ENCODE measurements around the gene MTHFR.

Gene MTHFR

GRCh38 chr1:11778844-11779623 is 26.7 kb downstream of the MTHFR start:
- Histone ChIP-seq H3K4me3 (replicated peaks; ENCODE audit: insufficient read depth, low read length) (no peak overlapping the region), H3K27me3 (ENCODE audit: insufficient read depth, poor library complexity, severe bottlenecking) (no peaks in the 10 kb centered on the region), H3K27ac (replicated peaks) (no peak overlapping the region)
- no peak for DNase-seq (ENCODE audit: low read depth in 1 of 2, low spot score in 1 of 2)
- TF ChIP-seq, protein P1, sequence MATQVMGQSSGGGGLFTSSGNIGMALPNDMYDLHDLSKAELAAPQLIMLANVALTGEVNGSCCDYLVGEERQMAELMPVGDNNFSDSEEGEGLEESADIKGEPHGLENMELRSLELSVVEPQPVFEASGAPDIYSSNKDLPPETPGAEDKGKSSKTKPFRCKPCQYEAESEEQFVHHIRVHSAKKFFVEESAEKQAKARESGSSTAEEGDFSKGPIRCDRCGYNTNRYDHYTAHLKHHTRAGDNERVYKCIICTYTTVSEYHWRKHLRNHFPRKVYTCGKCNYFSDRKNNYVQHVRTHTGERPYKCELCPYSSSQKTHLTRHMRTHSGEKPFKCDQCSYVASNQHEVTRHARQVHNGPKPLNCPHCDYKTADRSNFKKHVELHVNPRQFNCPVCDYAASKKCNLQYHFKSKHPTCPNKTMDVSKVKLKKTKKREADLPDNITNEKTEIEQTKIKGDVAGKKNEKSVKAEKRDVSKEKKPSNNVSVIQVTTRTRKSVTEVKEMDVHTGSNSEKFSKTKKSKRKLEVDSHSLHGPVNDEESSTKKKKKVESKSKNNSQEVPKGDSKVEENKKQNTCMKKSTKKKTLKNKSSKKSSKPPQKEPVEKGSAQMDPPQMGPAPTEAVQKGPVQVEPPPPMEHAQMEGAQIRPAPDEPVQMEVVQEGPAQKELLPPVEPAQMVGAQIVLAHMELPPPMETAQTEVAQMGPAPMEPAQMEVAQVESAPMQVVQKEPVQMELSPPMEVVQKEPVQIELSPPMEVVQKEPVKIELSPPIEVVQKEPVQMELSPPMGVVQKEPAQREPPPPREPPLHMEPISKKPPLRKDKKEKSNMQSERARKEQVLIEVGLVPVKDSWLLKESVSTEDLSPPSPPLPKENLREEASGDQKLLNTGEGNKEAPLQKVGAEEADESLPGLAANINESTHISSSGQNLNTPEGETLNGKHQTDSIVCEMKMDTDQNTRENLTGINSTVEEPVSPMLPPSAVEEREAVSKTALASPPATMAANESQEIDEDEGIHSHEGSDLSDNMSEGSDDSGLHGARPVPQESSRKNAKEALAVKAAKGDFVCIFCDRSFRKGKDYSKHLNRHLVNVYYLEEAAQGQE (IDR thresholded peaks at IDR 0.05; ENCODE audit: insufficient replicate concordance, low read depth), result no peak
- TF ChIP-seq GABPA (IDR thresholded peaks at IDR 0.05; ENCODE audit: low read depth) (no peak), POLR2AphosphoS5 (IDR thresholded peaks at IDR 0.05; ENCODE audit: low read depth) (no peak), SPI1 (IDR thresholded peaks at IDR 0.05; ENCODE audit: borderline replicate concordance, low read depth) (no peak)
- TF ChIP-seq, protein P2, sequence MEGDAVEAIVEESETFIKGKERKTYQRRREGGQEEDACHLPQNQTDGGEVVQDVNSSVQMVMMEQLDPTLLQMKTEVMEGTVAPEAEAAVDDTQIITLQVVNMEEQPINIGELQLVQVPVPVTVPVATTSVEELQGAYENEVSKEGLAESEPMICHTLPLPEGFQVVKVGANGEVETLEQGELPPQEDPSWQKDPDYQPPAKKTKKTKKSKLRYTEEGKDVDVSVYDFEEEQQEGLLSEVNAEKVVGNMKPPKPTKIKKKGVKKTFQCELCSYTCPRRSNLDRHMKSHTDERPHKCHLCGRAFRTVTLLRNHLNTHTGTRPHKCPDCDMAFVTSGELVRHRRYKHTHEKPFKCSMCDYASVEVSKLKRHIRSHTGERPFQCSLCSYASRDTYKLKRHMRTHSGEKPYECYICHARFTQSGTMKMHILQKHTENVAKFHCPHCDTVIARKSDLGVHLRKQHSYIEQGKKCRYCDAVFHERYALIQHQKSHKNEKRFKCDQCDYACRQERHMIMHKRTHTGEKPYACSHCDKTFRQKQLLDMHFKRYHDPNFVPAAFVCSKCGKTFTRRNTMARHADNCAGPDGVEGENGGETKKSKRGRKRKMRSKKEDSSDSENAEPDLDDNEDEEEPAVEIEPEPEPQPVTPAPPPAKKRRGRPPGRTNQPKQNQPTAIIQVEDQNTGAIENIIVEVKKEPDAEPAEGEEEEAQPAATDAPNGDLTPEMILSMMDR (IDR thresholded peaks at IDR 0.05; ENCODE audit: insufficient read depth, low read length), result no peak

DNA sequence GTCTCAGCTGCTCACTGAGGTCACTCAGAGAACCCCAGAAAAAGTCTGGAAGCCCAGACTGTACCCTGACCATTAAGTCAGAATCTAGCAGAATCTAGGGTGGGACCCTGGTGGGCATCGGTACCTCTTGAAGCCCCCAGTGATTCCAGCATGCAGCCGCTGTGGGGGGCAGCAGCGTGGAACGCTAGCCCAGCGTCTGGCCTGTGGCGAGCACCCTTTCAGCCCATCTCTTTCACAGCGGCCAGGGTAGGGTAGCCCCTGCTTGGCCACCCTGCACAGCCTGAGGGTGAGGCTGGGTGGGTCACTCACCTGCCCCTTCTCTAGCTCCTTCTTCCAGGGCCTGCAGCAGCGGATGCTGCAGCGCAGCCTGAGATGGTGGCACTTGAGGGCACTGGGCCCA is 27.4 kb downstream of the MTHFR start:
- TF ChIP-seq POLR2AphosphoS5 (IDR thresholded peaks at IDR 0.05; ENCODE audit: low read depth) (no peak), GABPA (IDR thresholded peaks at IDR 0.05; ENCODE audit: low read depth) (no peak)
- no peak overlapping the region for H3K27ac ChIP-seq (replicated peaks)
- H3K4me3 ChIP-seq (replicated peaks; ENCODE audit: insufficient read depth, low read length), result no peak overlapping the region
- DNase-seq (ENCODE audit: low read depth in 1 of 2, low spot score in 1 of 2), result no peak
- H3K27me3 ChIP-seq (ENCODE audit: insufficient read depth, poor library complexity, severe bottlenecking), result no peaks in the 10 kb centered on the region

- no peak overlapping the region for H3K4me3 ChIP-seq (replicated peaks; ENCODE audit: insufficient read depth, low read length)
- no peaks in the 10 kb centered on the region for H3K27me3 ChIP-seq (ENCODE audit: insufficient read depth, poor library complexity, severe bottlenecking)
- DNase-seq (ENCODE audit: low read depth in 1 of 2, low spot score in 1 of 2), result no peak
- no peak overlapping the region for H3K27ac ChIP-seq (replicated peaks)
- TF ChIP-seq SPI1 (IDR thresholded peaks at IDR 0.05; ENCODE audit: borderline replicate concordance, low read depth) (no peak), POLR2AphosphoS5 (IDR thresholded peaks at IDR 0.05; ENCODE audit: low read depth) (no peak), GABPA (IDR thresholded peaks at IDR 0.05; ENCODE audit: low read depth) (no peak)
- TF ChIP-seq, protein P1 (IDR thresholded peaks at IDR 0.05; ENCODE audit: insufficient replicate concordance, low read depth), result no peak
- TF ChIP-seq, protein P2 (IDR thresholded peaks at IDR 0.05; ENCODE audit: insufficient read depth, low read length), result no peak
These were observed 28.0 kb downstream of the MTHFR start for GRCh38 chr1:11777658-11778322.

GRCh38 chr1:11774753-11775152 is 31.0 kb downstream of the MTHFR start:
- TF ChIP-seq SPI1 (IDR thresholded peaks at IDR 0.05; ENCODE audit: borderline replicate concordance, low read depth), result no peak
- no peak for TF ChIP-seq GABPA (IDR thresholded peaks at IDR 0.05; ENCODE audit: low read depth)
- TF ChIP-seq, protein P2 (IDR thresholded peaks at IDR 0.05; ENCODE audit: insufficient read depth, low read length), result no peak
- TF ChIP-seq POLR2AphosphoS5 (IDR thresholded peaks at IDR 0.05; ENCODE audit: low read depth), result no peak
- TF ChIP-seq, protein P1 (IDR thresholded peaks at IDR 0.05; ENCODE audit: insufficient replicate concordance, low read depth), result no peak
- Histone ChIP-seq H3K27me3 (ENCODE audit: insufficient read depth, poor library complexity, severe bottlenecking) (no peaks in the 10 kb centered on the region), H3K4me3 (replicated peaks; ENCODE audit: insufficient read depth, low read length) (no peak overlapping the region), H3K27ac (replicated peaks) (no peak overlapping the region)
- no peak for DNase-seq (ENCODE audit: low read depth in 1 of 2, low spot score in 1 of 2)

All from HL-60 (cell line).